Activated naive CD4-positive, alpha-beta T cell treated with anti-CD3 and anti-CD28 coated beads, Interleukin-2, amount 50 U/mL, for 16 hours (primary cell): ENCODE results near the gene SIRT3.
"Not testable (repeated sequence)": the region's sequence is repeated elsewhere in the genome, so short reads cannot be mapped to it uniquely, and the experiment has no call there.

ENCODE experiments used
- DNase-seq: peaks from one replicate; pipeline ENCODE4 v3.0.0-alpha.2; 2020

The SIRT3 gene

DNA sequence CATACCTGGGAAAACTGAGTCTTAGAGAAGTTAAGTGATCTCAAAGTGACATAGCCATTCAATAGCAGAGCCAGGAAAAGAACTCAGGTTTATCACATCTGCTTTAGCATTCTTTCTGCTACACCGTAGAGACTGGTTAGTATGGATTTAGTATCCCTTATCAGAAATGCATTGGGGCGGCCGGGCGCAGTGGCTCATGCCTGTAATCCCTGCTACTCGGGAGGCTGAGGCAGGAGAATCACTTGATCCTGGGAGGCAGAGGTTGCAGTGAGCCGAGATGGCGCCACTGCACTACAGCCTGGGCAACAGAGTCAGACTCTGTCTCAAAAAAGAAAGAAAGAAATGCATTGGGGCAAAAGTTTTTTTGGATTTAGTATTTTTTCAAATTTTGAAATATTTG, 2.2 kb upstream of the SIRT3 start:
- DNase-seq, result not testable (repeated sequence)

DNA sequence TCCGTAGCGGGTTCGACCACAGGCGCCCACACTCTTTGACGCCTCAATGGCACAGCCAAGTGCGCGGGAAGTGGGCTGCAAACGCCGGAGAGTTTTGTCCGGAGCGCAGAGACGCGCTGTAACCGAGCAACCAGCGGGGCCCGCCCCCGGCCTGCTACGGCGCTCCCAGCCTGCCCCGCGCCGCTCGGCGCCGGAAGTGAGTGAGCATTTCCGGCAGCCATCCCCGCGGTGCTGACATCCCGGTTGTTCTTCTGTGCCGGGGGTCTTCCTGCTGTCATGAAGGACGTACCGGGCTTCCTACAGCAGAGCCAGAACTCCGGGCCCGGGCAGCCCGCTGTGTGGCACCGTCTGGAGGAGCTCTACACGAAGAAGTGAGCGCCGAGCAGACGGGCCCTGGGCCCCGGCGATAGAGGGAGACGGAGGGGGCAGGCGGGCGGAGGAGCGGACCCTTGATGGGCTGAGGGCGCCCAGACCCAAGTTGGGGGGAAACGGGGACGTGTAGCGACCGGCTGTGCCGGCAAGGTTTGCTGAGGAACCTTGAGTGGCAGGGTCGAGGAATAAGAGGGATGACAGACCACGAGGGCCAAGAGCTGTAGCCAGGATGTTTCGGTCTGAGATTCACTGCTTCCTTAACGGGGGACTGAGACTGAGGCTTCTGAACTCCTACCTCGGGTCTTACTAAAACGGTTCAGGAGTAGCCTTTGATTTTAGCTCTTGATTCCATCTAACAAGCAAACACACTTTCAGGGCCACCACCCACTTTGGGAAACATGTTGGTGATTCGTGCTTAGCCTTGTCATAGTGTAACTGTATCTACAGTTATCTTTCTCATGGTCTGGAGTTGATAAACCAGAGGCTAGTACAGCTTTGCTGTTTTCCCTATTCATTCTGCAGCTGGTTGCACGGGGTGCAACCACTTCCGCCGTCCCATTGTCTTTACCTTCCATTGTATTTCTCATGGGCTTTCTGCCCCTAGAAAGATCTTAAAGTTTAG, 929 bp upstream of the SIRT3 start, which contains the start of gene PSMD13:
PSMD13 (plus strand) TSS at position 203 of the 994 bp plus-strand sequence; CDS start at position 277, 74 bp downstream.
- peak; percentile 92 for DNase-seq

DNA sequence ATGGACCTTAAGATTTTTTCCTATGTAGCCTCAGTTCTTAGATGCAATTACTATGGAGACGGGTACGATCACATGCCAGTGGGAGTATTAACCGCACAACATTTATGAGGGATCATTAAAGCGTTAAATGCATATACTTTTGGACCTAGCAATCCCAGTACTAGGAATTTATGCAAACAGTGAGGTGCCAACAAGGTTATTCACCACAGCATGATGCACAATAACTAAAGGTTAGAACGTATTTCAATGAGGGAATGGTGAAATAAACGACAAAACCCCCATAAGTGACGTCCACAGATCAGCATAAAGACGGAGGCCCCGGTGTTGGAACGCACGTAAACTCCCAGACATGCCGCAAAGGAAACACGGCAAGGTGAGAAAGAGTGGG, 539 bp downstream of the SIRT3 start:
- peak; percentile 77 for DNase-seq

DNA sequence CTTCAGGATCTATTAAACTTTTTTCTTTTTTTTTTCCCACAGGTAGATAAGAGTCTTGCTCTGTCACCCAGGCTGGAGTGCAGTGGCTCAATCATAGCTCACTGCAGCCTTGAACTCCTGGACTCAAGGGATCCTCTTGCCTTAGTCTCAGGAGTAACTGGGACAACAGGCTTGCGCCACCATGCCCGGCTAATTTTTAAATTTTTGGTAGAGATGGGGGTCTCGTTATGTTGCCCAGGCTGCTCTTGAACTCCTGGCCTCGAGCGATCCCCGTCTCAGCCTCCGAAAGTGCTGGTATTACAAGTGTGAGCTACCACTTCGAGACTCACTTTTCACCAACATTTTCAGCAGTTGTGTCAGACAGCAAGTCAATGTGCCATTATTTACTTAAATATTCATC, 962 bp downstream of the SIRT3 start:
- no peak for DNase-seq

DNA sequence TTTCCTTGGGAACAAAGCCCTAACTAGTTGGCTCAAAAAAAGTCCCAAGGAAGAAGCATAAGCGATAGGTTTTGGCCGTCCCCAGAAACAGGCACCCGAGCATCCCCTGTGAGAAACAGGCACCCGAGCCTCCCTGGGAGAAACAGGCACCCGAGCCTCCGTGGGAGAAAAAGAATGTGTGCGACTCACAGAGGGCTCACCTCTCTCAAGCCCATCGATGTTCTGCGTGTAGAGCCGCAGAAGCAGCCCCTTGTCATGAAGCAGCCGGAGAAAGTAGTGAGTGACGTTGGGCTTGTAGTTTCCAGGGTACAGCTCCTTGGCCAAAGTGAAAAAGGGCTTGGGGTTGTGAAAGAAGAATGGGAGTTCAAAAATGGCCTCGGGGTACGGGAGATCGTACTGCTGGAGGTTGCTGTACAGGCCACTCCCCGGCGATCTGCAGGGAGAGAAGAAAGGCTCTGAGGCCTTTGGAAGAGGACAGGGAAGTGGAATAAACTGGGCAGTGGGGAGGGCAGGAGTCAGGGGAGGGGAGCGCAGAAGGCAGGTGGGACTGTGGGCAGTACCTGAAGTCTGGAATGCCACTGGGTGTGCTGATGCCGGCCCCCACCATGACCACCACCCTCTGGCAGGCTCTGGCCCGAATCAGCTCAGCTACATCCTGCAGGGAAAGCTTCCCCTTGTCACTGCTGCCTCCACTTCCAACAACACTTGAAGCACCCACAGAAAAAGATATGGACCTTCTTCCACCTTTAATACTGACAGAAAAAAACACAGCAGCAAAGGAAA, 3.2 kb downstream of the SIRT3 start:
- DNase-seq, result no peak

DNA sequence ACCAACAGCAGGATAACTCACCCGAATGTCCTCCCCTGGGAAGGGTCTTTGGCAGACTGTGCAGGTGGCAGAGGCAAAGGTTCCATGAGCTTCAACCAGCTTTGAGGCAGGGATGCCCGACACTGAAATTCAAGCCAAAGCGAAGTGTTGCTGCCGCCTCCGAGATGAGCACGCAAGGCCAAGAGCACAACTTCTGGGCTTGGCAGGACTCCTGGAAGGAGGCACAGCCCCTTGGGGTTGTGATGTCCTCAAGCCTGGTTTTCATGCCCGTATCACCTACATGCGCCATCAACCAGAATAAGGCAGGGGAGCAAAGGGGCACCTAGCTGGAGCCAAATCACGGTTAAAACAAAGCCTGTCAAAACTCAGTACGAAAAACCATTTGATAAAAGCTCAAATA, 5.7 kb downstream of the SIRT3 start:
- no peak for DNase-seq

DNA sequence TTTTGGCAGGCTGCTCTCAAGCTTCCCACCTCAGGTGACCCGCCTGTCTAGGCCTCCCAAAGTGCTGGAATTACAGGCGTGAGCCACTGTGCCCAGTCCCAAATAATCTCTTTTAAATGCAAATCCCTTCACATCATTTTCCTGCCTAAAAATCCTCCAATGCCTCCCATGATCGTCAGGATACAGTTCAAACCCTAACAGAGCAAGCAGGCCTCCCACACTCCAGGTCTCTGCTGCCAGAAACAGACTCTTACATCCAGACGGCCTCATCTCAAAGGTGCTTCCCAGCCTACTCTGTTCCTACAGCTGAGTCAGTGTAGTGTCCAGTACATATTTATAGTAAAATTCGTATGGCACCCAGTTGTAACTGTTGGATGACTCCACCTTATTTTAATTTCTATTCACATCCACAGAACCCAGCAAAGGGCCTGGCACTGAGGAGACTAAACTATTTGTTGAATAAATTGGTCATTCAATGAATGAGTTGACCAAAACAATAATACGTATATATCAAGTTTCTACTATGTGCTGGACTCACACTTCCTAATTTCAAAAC, 8.2 kb downstream of the SIRT3 start:
- DNase-seq, result no peak

DNA sequence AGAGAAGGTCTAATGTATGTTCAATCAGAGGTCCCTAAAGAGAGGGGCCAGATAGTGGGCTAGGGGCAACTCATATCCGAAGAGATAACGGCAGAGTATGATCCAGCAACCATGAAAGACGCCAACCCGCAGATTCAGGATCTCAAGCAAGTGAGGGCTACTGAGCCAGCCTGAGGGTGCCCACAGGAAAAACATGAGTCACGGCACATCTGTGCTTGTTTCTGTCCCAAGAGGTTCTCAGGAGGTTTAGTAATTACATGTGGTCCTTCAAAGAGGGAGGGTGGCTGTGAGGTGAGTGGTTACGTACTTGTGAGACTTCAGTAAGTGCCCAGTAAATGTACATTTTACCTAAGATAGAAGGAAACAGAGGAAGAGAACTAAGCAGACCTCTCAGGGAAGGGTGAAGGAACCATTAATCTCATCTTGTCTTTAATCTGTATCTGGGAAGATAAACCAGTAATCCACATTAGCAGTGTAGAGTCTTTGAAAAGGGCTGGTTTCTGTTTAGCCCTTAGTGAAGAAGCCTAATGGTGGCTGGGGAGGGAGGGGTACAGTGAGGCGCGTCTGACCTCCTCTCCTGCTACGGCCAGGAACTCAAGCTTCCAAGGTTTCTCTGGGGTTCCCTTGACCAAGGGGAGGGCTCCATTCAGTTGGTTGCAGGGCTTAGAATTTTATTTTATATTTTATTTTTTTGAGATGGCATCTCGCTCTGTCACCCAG, 10.2 kb downstream of the SIRT3 start:
- DNase-seq, result no peak

DNA sequence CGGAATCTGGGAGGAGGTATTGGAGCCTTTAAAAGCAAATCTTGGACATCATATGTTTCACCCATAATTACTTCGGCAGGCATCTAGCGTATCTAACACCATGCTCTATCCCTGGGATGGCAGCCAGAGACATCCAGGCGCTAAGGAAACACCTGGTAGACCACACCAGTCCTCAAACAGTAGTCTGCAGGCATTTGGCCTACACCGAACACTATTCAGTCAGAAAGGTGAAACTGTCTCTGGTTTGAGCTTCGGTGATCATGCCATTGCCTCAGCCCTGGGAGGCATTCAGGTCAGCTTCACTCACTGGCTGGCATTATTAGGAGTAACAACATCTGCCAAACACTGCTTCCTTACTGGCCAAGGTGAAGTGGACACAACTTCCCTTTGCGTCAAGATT, 11.7 kb downstream of the SIRT3 start:
- DNase-seq, result no peak

DNA sequence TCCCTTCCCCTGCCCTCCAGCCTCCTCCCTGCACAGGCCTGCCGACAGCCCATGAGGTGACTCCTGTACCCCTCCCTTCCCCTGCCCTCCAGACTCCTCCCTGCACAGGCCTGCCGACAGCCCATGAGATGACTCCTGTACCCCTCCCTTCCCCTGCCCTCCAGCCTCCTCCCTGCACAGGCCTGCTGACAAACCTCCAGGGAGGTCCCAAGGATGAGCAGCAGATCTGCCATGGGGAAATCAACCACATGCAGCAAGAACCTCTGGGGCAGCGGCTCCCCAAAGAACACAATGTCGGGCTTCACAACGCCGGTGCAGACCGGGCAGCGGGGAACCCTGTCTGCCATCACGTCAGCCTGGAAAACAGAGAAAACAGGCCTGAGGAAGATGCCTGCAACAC, 12.3 kb downstream of the SIRT3 start:
- DNase-seq, result no peak

DNA sequence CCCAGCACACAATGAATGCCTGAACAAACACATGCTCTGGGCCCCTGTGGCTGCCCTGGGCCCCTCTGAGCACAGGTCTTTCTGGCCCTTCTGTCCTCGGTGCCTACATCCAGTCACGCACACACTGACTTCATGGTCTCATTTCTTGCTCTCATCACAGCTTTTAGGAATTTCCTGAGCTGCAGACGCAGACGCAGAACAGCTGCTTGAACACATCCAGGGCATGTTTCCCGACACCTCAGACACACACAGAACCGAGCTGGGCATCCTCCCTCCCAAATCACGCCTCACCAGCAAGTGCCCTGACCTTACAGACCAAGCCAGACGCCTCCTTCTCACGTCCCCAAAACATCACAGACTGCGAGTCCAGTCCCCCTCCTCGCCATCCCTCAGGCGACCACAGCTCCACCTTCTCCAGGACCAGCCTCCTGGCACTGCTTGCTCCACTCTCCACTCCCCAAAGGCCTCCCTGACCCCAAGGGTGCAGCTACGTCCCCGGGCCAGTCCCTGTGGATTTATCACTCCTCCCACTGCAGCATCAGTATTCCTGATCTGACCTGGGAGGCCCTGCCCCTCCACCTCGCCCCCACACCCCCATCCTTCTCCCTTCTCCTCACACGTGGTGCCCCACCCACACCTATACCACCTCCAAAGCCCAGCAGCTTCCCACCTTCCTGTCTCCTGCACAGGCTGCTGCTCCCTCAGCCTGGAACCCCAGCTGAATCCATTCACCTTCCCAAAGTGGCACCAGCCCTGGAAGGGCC, 12.9 kb downstream of the SIRT3 start:
- DNase-seq, result no peak

DNA sequence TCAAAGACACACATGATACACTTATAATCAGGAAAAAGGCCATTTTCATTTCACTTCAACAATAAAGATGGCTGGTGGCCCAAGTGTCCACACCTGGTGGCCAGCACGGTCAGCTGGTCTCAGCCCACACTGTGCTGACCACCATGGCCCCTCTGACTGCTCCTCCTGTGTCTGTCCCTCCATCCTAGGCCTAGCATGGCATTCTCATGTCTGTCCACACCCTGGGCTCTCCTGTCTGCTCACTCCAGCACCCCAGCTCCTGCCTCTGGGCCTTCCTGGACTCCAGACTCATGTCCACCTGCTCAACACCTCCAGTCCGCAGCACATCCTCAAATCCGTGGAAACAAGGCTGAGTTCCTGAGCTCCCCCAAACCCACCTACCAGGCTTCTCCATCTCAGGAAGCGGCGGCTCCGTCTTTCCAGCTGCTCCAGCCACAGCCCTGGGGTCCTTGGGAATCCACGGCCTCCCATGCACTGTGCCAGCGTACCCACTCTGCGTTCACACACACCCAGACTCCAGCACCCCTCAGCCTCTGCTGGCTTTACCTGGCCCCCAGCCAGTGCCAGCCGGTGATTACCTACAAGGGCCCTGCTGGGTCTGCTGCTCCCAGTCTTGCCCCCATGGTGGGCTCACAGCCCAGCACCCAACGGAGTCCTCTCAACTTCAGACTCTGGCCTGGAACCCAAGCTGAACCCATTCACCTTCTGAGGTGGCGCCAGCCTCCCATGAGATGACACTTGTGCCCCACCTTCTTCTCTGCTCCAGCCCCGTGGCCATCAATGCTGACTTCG, 13.9 kb downstream of the SIRT3 start:
- DNase-seq, result no peak

DNA sequence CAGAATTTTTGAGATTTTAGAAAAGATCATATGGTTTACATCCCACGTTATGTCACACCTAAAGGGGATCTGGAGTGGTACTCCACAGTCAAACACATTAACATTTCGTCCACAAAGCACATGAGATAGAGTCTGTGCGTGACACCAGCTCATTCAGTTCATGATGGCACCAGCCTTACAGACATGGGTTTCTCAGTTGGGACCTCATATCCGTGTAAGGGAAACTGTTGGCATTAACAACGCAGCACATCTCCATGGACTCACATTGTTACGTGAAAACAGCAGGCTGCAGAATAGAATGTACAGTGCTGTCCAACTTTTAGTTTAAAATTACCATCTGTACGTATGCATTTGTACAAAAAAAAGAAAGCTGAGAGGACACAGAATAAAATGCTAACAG, 14.6 kb downstream of the SIRT3 start:
- no peak for DNase-seq

DNA sequence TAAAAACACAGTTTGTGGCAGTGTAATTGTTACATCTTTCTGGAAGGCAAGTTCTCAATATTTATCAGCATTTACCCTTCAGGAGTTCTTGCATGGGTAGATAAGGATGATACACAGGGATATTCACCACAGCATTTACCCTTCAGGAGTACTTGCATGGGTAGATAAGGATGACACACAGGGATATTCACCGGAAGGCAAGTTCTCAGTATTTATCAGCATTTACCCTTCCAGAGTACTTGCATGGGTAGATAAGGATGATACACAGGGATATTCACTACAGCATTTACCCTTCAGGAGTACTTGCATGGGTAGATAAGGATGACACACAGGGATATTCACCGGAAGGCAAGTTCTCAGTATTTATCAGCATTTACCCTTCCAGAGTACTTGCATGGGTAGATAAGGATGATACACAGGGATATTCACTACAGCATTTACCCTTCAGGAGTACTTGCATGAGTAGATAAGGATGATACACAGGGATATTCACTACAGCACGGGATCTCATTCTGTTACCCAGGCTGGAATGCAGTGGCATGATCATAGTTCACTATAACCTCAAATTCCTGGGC, 15.4 kb downstream of the SIRT3 start:
- DNase-seq, result not testable (repeated sequence)

DNA sequence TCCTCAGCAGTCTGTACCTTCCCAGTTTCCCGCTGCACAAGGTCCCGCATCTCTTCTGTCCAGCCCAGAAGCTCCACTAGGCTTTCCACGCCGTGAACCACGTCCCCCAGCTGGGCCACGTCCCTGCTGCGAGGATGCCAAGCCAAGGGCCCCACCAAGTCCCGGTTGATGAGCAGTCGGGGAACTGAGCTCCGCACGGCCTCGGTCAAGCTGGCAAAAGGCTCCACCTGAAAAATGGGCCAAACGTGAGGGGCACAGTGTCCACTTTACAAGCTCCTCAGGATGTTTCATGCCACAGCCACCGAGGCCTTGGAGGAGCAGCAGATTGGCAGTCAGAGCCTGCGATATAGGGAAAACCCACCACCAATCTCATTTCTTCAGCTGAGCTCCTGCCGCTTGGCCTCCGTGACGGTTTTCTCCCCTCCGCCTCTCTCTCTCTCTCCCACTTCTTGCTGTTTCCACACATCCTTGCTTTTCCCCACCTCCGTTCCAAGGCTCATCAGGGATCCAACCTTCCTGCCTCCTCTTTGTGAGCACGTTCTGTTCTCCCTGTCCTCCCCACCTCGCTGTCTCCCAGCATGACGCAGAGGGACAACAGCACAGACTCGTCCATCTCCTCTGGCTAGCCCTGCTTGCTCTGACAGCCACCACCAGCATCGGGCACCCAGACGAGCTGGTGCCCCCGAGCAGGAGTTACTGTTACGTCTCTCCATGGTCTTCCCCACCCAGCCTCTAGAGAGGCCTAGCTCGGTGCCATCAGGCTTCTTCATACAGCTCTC, 17.1 kb downstream of the SIRT3 start:
- no peak for DNase-seq

DNA sequence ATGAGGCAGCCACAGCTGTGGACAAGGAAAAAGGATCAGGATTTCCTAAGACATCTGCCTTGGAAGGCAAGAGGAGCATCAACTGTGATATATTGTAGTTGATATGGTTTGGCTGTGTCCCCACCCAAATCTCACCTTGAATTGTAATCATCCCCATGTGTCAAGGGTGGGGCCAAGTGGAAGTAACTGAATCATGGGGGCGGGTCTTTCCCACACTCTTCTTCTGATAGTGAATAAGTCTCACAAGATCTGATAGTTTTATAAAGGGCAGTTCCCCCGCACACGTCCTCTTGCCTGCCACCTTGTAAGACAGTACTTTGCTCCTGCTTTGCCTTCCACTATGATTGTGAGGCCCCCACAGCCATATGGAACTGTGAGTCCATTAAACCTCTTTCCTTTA, 18.4 kb downstream of the SIRT3 start:
- no peak for DNase-seq

DNA sequence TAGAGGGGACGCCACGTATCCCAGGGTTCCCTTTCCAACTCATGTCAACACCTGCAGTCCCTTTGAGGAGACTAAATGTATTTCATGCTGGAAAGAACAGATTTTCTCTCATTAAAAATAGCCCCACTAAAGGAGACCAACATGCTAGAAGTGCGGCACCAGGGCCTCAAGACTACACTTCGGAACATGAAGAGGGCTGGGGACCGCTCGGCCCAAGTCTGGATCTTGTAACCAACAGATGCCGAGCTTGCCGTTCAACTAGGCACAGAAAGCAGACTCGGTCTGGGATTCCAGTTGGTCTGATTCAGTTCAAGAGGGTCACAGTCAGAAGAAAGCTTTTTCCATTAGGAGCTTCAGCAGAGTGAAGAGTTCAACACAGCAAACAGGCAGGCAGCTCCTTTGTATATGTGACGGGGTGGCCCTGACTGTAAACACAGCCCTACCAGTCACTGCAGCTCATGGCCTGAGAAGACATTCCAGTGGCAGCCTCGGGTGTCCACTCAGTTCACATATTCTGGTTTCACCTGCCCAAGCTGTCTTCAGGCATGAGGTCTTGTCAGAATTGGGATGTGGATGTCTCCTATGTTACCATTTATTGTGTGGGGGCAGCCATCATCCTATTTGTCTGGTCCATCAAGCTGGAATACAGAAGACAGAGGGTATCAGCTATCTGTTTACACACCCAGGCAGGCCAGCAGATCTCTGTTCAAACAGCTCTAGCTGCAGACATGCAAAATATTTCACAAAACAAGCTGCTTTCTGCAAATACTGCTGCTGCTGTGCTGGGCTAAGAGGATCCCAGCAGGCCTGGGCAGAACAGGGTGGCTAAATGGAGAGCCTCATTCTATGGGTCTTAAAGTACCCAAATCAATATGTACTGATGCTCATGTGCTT, 19.8 kb downstream of the SIRT3 start:
- DNase-seq, result no peak

DNA sequence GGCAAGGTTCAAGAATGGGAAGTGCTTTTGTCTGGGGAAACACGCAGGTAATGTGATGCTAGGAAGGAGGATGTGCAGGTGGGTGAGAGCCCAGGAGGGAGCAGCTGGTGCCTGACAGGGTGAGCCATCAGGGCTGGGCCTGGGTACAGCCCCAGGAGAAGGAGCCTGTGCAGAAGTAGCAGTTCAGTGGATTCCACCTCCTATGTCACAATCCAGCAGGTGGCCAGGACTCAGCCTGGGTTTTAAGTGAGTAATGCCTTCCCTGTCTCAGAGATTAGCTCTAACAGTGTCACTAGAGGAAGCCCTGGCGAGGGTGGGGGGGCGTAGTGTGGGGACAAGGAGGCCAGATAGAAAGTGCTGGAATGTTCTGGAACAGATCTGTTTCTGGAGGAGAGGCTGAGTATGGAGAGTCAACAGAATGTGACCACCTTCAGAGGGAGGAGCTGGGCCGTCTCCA, 20.5 kb downstream of the SIRT3 start:
- no peak for DNase-seq

DNA sequence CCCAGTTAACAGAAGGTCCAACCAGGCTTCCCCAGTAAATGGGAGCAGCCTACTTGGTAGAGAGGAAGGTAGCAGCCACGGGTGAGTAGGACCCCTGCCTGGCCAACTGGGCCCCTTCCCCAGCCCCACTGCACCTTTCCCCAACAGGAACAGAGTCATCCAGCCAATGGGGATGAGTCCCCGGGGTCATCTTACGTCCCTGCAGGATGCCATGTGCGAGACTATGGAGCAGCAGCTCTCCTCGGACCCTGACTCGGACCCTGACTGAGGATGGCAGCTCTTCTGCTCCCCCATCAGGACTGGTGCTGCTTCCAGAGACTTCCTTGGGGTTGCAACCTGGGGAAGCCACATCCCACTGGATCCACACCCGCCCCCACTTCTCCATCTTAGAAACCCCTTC, 22.1 kb downstream of the SIRT3 start:
- DNase-seq, result no peak
